ENCODE data around the gene PDZD4.

The PDZD4 gene

GRCh38 chrX:153803211-153804099 lies 26.9 kb downstream of the PDZD4 start:
- DNase-seq, result no peak
- TF ChIP-seq EZH2 (optimal IDR thresholded peaks at IDR 0.05; ENCODE audit: low read depth, low read length) (no peak), CTCF (IDR thresholded peaks at IDR 0.05; ENCODE audit: low read length) (no peak), EZH2phosphoT487 (IDR thresholded peaks at IDR 0.05; ENCODE audit: low read length) (no peak)
- H3F3A ChIP-seq (ENCODE audit: insufficient read depth, low read length), result no peaks in the 10 kb centered on the region
- no peaks in the 10 kb centered on the region for H3K4me1 ChIP-seq (ENCODE audit: low read length)
- H3K27ac ChIP-seq (ENCODE audit: low read length), result no peak overlapping the region
- H3K4me2 ChIP-seq (ENCODE audit: low read depth, low read length), result no peak overlapping the region
- no peak overlapping the region for H3K9ac ChIP-seq (ENCODE audit: low read length)
- H4K20me1 ChIP-seq (ENCODE audit: insufficient read depth, low read length), result no peaks in the 10 kb centered on the region
- H3K4me3 ChIP-seq (ENCODE audit: low read length), result no peak overlapping the region
- H3K79me2 ChIP-seq (ENCODE audit: low read length), result no peaks in the 10 kb centered on the region
- peaks cover 16% of the 10 kb centered on the region for H3K27me3 ChIP-seq (replicated peaks; ENCODE audit: insufficient read depth, low read length)
- no peaks in the 10 kb centered on the region for H3K9me3 ChIP-seq (replicated peaks; ENCODE audit: insufficient read depth, low read length)
- no peaks in the 10 kb centered on the region for H3K36me3 ChIP-seq (replicated peaks; ENCODE audit: insufficient read depth, low read length)
- H3K9me2 ChIP-seq (replicated peaks; ENCODE audit: insufficient read depth, low read length), result no peaks in the 10 kb centered on the region
- H2AFZ ChIP-seq (ENCODE audit: low read length), result no peak overlapping the region

GRCh38 chrX:153802513-153803045 lies 27.8 kb downstream of the PDZD4 start:
- TF ChIP-seq EZH2phosphoT487 (IDR thresholded peaks at IDR 0.05; ENCODE audit: low read length), result no peak
- TF ChIP-seq CTCF (IDR thresholded peaks at IDR 0.05; ENCODE audit: low read length), result no peak
- TF ChIP-seq EZH2 (optimal IDR thresholded peaks at IDR 0.05; ENCODE audit: low read depth, low read length), result no peak
- Histone ChIP-seq H3K9ac (ENCODE audit: low read length) (no peak overlapping the region), H3K36me3 (replicated peaks; ENCODE audit: insufficient read depth, low read length) (no peaks in the 10 kb centered on the region), H2AFZ (ENCODE audit: low read length) (no peak overlapping the region), H3K9me3 (replicated peaks; ENCODE audit: insufficient read depth, low read length) (no peaks in the 10 kb centered on the region), H3K4me1 (ENCODE audit: low read length) (no peaks in the 10 kb centered on the region), H3K9me2 (replicated peaks; ENCODE audit: insufficient read depth, low read length) (no peaks in the 10 kb centered on the region), H3K79me2 (ENCODE audit: low read length) (no peaks in the 10 kb centered on the region), H3K4me3 (ENCODE audit: low read length) (no peak overlapping the region), H3F3A (ENCODE audit: insufficient read depth, low read length) (no peaks in the 10 kb centered on the region), H4K20me1 (ENCODE audit: insufficient read depth, low read length) (no peaks in the 10 kb centered on the region), H3K4me2 (ENCODE audit: low read depth, low read length) (no peak overlapping the region), H3K27ac (ENCODE audit: low read length) (no peak overlapping the region), H3K27me3 (replicated peaks; ENCODE audit: insufficient read depth, low read length) (peaks cover 16% of the 10 kb centered on the region)
- DNase-seq, result no peak

- H3K9me3 ChIP-seq (replicated peaks; ENCODE audit: insufficient read depth, low read length), result no peaks in the 10 kb centered on the region
- H4K20me1 ChIP-seq (ENCODE audit: insufficient read depth, low read length), result no peaks in the 10 kb centered on the region
- TF ChIP-seq CTCF (IDR thresholded peaks at IDR 0.05; ENCODE audit: low read length), result no peak
- TF ChIP-seq EZH2phosphoT487 (IDR thresholded peaks at IDR 0.05; ENCODE audit: low read length), result no peak
- no peak for TF ChIP-seq EZH2 (optimal IDR thresholded peaks at IDR 0.05; ENCODE audit: low read depth, low read length)
- no peak overlapping the region for H3K27ac ChIP-seq (ENCODE audit: low read length)
- no peak for DNase-seq
- H3K36me3 ChIP-seq (replicated peaks; ENCODE audit: insufficient read depth, low read length), result no peaks in the 10 kb centered on the region
- no peak overlapping the region for H2AFZ ChIP-seq (ENCODE audit: low read length)
- no peaks in the 10 kb centered on the region for H3K4me1 ChIP-seq (ENCODE audit: low read length)
- no peaks in the 10 kb centered on the region for H3K79me2 ChIP-seq (ENCODE audit: low read length)
- H3K4me2 ChIP-seq (ENCODE audit: low read depth, low read length), result no peak overlapping the region
- H3K9me2 ChIP-seq (replicated peaks; ENCODE audit: insufficient read depth, low read length), result no peaks in the 10 kb centered on the region
- H3K27me3 ChIP-seq (replicated peaks; ENCODE audit: insufficient read depth, low read length), result peaks cover 9% of the 10 kb centered on the region; the same call in 1 of the 2 replicates
- H3F3A ChIP-seq (ENCODE audit: insufficient read depth, low read length), result no peaks in the 10 kb centered on the region
- H3K4me3 ChIP-seq (ENCODE audit: low read length), result no peak overlapping the region
- no peak overlapping the region for H3K9ac ChIP-seq (ENCODE audit: low read length)
These were observed 28.7 kb downstream of the PDZD4 start for GRCh38 chrX:153801669-153802068.
